GM23248 (cell line): ENCODE measurements around the gene HPS1. TPM values are rescaled to one million over a fixed set of nuclear protein-coding genes. Genes with fewer than 3 reads are reported as not detected.

Experiments
- DNase-seq: peaks from one replicate; pipeline ENCODE4 v3.0.0-alpha.2; 2015
- H2AFZ ChIP-seq: fragments of 200-600 bp; sonication (generic); 2 replicates; pipeline ENCODE4 v1.6.1; 2016; ENCODE audit warnings: antibody characterized with exemption
- H3F3A ChIP-seq: fragments of 200-600 bp; sonication (generic); 2 replicates; pipeline ENCODE4 v1.6.1; 2016; ENCODE audit warnings: mild to moderate bottlenecking, antibody characterized with exemption, mixed run types; ENCODE audit not compliant: insufficient read depth
- H3K27ac ChIP-seq: fragments of 200-600 bp; sonication (generic); 2 replicates; pipeline ENCODE4 v1.5.1; 2016; ENCODE audit warnings: mild to moderate bottlenecking
- H3K27me3 ChIP-seq: fragments of 200-600 bp; sonication (generic); replicated peaks from 2 replicates; pipeline ENCODE4 v1.6.1; 2016; ENCODE audit warnings: mild to moderate bottlenecking; ENCODE audit not compliant: insufficient read depth
- H3K36me3 ChIP-seq: fragments of 200-600 bp; sonication (generic); 2 replicates; pipeline ENCODE4 v1.6.1; 2016; ENCODE audit warnings: low read depth, mild to moderate bottlenecking
- H3K4me1 ChIP-seq: fragments of 200-600 bp; sonication (generic); 2 replicates; pipeline ENCODE4 v1.6.1; 2016; ENCODE audit warnings: mild to moderate bottlenecking; ENCODE audit not compliant: insufficient read depth
- H3K4me2 ChIP-seq: fragments of 200-600 bp; sonication (generic); one replicate; pipeline ENCODE4 v1.6.1; 2016; ENCODE audit warnings: mild to moderate bottlenecking; ENCODE audit not compliant: unreplicated experiment
- H3K4me3 ChIP-seq: fragments of 200-600 bp; sonication (generic); 2 replicates; pipeline ENCODE4 v1.5.1; 2016; ENCODE audit warnings: mild to moderate bottlenecking
- H3K79me2 ChIP-seq: fragments of 200-600 bp; sonication (generic); 2 replicates; pipeline ENCODE4 v1.6.1; 2016; ENCODE audit warnings: mild to moderate bottlenecking; ENCODE audit not compliant: insufficient read depth
- H3K9ac ChIP-seq: fragments of 200-600 bp; sonication (generic); 2 replicates; pipeline ENCODE4 v1.6.1; 2016; ENCODE audit warnings: mild to moderate bottlenecking
- H3K9me2 ChIP-seq: fragments of 200-600 bp; sonication (generic); 2 replicates; pipeline ENCODE4 v1.6.1; 2016; ENCODE audit warnings: mixed run types, mild to moderate bottlenecking, moderate library complexity; ENCODE audit not compliant: insufficient read depth
- H3K9me3 ChIP-seq: fragments of 200-600 bp; sonication (generic); one replicate; pipeline ENCODE4 v1.6.1; 2017; ENCODE audit warnings: low read depth
- H4K20me1 ChIP-seq: fragments of 200-600 bp; sonication (generic); 2 replicates; pipeline ENCODE4 v1.6.0; 2016; ENCODE audit not compliant: insufficient read depth
- EZH2 ChIP-seq: fragments of 200-600 bp; sonication (generic); IDR thresholded peaks from 2 replicates; pipeline ENCODE4 v1.6.1; 2018; ENCODE audit warnings: antibody characterized with exemption, mild to moderate bottlenecking; ENCODE audit not compliant: insufficient read depth, poor library complexity, severe bottlenecking
- EZH2phosphoT487 ChIP-seq: fragments of 200-600 bp; sonication (generic); IDR thresholded peaks from 2 replicates; pipeline ENCODE4 v1.6.1; 2018; ENCODE audit warnings: antibody characterized with exemption, moderate library complexity, mild to moderate bottlenecking, low read depth; ENCODE audit not compliant: insufficient read depth
- WGBS, 2 experiments: methylation state at CpG; one replicate each; pipeline ENCODE4 v1.1.6; 2015 to 2017; ENCODE audit warnings: low lambda C conversion rate in 2 of 2, low coverage in 1 of 2; ENCODE audit errors: missing lambda C conversion rate in 2 of 2; 5-methylcytosine and 5-hydroxymethylcytosine counted together
- in situ Hi-C: fragments of 300-500 bp; cut with MboI; formaldehyde crosslinking; loops from 2 replicates; pipeline ENCODE4 v1.15.0; 2020
- polyA plus RNA-seq: library from polyadenylated mRNA; unstranded; fragments of >200 nt; fragmentation: Nextera tagmentation; extraction: Ambion mirVana; gene quantifications from 2 replicates; pipeline ENCODE4 v1.2.1, GENCODE V29; 2016
- total RNA-seq: library from RNA; depleted of rRNA; stranded (reverse); fragments of >200 nt; shearing (Covaris generic); gene quantifications from 2 replicates; pipeline ENCODE4 v1.2.3, GENCODE V29; 2014

The HPS1 gene
- total and polyA plus RNA-seq, 2 experiments from 2014 or later: 54.5 to 80.6 TPM

DNA sequence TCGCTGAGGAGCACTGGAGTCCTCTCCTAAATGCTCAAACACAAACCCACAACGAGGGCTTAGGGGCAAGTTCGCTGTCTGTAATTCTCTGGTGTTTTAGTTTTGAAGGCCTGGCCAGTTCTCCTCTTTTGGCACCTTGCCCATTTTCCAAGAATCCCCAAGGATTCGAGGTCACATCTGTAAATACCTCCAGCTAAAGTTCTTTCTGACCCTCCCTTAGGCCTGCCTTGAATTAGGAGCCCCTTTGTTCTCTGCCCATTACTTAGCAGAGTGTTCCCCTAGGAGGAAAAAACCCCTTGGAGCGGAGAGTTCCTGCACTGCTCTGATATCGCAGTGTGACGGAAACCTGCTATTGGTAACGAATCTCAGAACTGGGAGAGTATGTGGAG is 31.0 kb downstream of the HPS1 start:
- Histone ChIP-seq H4K20me1 (no peaks in the 10 kb centered on the region), H3K4me1 (peaks cover 4% of the 10 kb centered on the region; the same call in 1 of the 2 replicates), H3K27ac (no peak overlapping the region), H2AFZ (no peak overlapping the region), H3K9ac (no peak overlapping the region), H3K79me2 (no peaks in the 10 kb centered on the region), H3K4me2 (no peak overlapping the region), H3K27me3 (no peaks in the 10 kb centered on the region), H3K9me2 (no peaks in the 10 kb centered on the region), H3K36me3 (no peaks in the 10 kb centered on the region), H3K9me3 (no peaks in the 10 kb centered on the region), H3F3A (0 out of 2 replicates have a peak, but pooled peaks cover 5% of the 10 kb centered on the region), H3K4me3 (no peak overlapping the region)
- TF ChIP-seq EZH2 (no peak), EZH2phosphoT487 (no peak)
- DNase-seq: no peak
- WGBS, 2 experiments: 59% methylated on average over 8 of the region's 8 CpGs
- in situ Hi-C loops: no loop called here

DNA sequence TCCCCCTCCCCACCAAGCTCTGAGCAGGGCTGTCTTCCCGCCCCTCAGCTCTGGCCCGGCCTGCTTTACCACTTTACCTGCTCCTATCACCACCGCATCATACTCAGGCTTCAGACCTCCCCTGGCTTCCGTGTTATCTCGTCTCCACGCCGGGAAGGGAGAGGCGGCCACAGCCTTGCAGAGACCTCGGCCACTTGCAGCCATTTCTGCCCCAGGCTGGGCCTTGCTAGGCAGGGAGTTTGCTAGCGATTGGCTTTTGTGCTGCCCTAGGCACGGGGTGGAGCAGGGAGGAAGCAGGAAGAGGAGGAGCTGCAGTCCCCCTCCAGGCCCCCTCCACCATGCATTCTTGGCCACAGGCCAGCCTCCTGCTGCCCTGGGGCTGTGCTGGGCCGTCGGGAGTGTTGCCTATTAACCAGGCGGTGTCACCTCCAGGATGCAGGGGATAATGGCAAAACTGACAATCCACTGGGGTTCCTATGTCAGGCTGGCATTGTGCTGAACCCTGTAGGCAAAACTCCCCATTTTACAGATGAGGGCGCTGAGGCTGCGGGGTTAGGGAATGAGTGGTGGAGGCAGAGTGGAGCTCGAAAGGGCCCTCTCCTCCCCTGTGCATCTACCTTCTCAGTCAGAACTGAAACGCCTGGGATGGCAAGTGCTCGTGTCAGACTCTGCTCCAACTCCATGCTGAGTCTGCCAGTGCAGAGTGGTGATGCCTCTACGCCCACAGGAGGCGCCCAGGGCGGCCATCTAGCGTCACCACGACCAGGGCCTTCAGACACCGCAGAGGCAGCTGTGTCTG is 31.6 kb downstream of the HPS1 start, which contains the start of gene PYROXD2:
Gene PYROXD2 (minus strand): TSS at position 251 of the 799 bp plus-strand sequence. CDS start 47 bp downstream, at position 204.
- H3K4me1 ChIP-seq: peaks cover 4% of the 10 kb centered on the region; the same call in 1 of the 2 replicates
- peak within 1 kb of the TSS; percentile 79 for H3K4me3 ChIP-seq
- H2AFZ ChIP-seq: peak within 1 kb of the TSS; percentile 68
- 24% methylated on average over 24 to 25 of the region's 25 CpGs for WGBS, 2 experiments
- H3K36me3 ChIP-seq: no peaks in the 10 kb centered on the region
- no peaks in the 10 kb centered on the region for H4K20me1 ChIP-seq
- H3K79me2 ChIP-seq: no peaks in the 10 kb centered on the region
- H3K9me2 ChIP-seq: no peaks in the 10 kb centered on the region
- H3K4me2 ChIP-seq: peak within 1 kb of the TSS; percentile 84
- in situ Hi-C loops: no loop called here
- no peak within 1 kb of the TSS for H3K27ac ChIP-seq
- no peak for TF ChIP-seq EZH2
- peak within 1 kb of the TSS; percentile 77 for H3K9ac ChIP-seq
- H3K9me3 ChIP-seq: no peaks in the 10 kb centered on the region
- 0 out of 2 replicates have a peak, but pooled peaks cover 5% of the 10 kb centered on the region for H3F3A ChIP-seq
- peak; percentile 94 for DNase-seq
- no peaks in the 10 kb centered on the region for H3K27me3 ChIP-seq

DNA sequence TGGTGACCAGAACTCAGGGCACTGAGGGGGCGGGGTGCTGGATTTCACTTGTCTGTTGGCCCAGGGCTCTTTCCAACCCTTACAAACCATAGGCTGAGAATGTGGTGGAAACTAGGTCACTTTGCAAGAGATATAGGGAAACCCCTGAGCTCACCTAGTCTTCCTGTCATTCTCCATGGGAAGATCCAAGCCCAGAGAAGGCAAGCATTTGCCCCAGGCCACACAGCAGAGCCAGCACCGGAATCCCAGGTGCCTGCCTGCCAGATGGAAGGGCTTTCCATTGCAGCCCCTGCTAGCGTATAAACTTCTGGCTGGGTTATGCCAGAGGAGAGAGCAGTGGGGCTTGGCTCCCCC is 32.2 kb downstream of the HPS1 start:
- Histone ChIP-seq H3K79me2 (no peaks in the 10 kb centered on the region), H3K4me2 (peak overlapping the region; percentile 84), H3K9me2 (no peaks in the 10 kb centered on the region), H2AFZ (peak overlapping the region; percentile 68), H3F3A (0 out of 2 replicates have a peak, but pooled peaks cover 5% of the 10 kb centered on the region), H3K4me1 (peaks cover 4% of the 10 kb centered on the region; the same call in 1 of the 2 replicates), H3K4me3 (peak overlapping the region; percentile 79), H3K27ac (no peak overlapping the region), H4K20me1 (no peaks in the 10 kb centered on the region), H3K9me3 (no peaks in the 10 kb centered on the region), H3K9ac (peak overlapping the region; percentile 77), H3K27me3 (no peaks in the 10 kb centered on the region), H3K36me3 (no peaks in the 10 kb centered on the region)
- DNase-seq: peak; percentile 32
- TF ChIP-seq EZH2 (no peak), EZH2phosphoT487 (no peak)
- in situ Hi-C loops: no loop called here
- 15 to 17% methylated on average over 3 of the region's 3 CpGs for WGBS, 2 experiments

DNA sequence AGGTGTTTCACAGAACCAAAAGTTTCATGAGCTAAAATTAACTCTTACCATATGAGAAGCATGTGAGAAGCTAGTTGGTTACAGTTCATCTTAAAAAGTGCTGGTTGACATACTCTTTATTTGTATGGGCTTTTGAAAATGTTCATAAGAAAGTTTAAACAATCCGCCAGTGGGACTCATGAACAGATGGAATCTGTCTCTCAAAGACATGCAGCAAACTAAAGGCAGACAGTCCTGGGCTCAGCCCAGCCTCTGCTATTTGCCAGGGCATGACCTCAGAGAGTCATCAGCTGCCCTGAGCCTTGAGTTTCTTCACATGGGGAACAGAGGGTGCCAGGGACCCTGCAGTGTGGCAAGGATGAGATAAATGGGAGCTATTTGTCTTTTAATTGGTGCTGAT is 35.0 kb downstream of the HPS1 start:
- DNase-seq: no peak
- Histone ChIP-seq H3K4me1 (peaks cover 4% of the 10 kb centered on the region; the same call in 1 of the 2 replicates), H3K9ac (no peak overlapping the region), H3F3A (0 out of 2 replicates have a peak, but pooled peaks cover 5% of the 10 kb centered on the region), H3K9me2 (no peaks in the 10 kb centered on the region), H4K20me1 (no peaks in the 10 kb centered on the region), H3K9me3 (no peaks in the 10 kb centered on the region), H3K27ac (no peak overlapping the region), H3K4me2 (no peak overlapping the region), H3K27me3 (no peaks in the 10 kb centered on the region), H3K79me2 (no peaks in the 10 kb centered on the region), H3K36me3 (no peaks in the 10 kb centered on the region), H3K4me3 (no peak overlapping the region), H2AFZ (no peak overlapping the region)
- TF ChIP-seq EZH2 (no peak), EZH2phosphoT487 (no peak)
- 73 to 79% methylated on average over 1 of the region's 1 CpG for WGBS, 2 experiments
- in situ Hi-C loops: no loop called here
